ENCODE measurements around the gene GON7.
"Not testable (repeated sequence)": the region's sequence is repeated elsewhere in the genome, so short reads cannot be mapped to it uniquely, and the experiment has no call there.

- not testable (repeated sequence) for TF ChIP-seq CTCF (IDR thresholded peaks at IDR 0.05; ENCODE audit: insufficient read depth, low read length, poor library complexity, severe bottlenecking); EZH2phosphoT487 (conservative IDR thresholded peaks at IDR 0.05; ENCODE audit: low read length)
These were observed 48.5 kb downstream of the GON7 start for GRCh38 chr14:93158349-93158748.

Data from SU-DHL-6 (cell line).